Liver (tissue), 9 donors: ENCODE results near the gene FCRL5. TPM values are rescaled to one million over a fixed set of nuclear protein-coding genes. Genes with fewer than 3 reads are reported as not detected.

Experiments used
- DNase-seq: peaks from one replicate; pipeline ENCODE4 v3.0.0-alpha.2; 2017; ENCODE audit warnings: low spot score
- H3K27ac ChIP-seq, 2 donors: one replicate each; pipeline ENCODE4 v1.7.0; 2013; ENCODE audit warnings: inconsistent platforms in 2 of 2, low read length in 2 of 2, control low read depth in 1 of 2, low read depth in 1 of 2, mild to moderate bottlenecking in 1 of 2
- H3K27me3 ChIP-seq, 4 donors: one replicate each; pipeline versions ENCODE4 v1.6.1 to v1.7.0; 2013; ENCODE audit warnings: low read length in 3 of 4, inconsistent platforms in 1 of 4, mild to moderate bottlenecking in 1 of 4, moderate library complexity in 1 of 4; ENCODE audit not compliant: control insufficient read depth in 4 of 4, insufficient read depth in 4 of 4
- H3K36me3 ChIP-seq, 4 donors: one replicate each; pipeline versions ENCODE4 v1.6.1 to v1.7.0; 2013; ENCODE audit warnings: low read length in 3 of 4, mild to moderate bottlenecking in 3 of 4, low read depth in 1 of 4, moderate library complexity in 1 of 4; ENCODE audit not compliant: control insufficient read depth in 4 of 4, insufficient read depth in 3 of 4
- H3K4me1 ChIP-seq, 4 donors: one replicate each; pipeline versions ENCODE4 v1.6.1 to v1.7.0; 2013; ENCODE audit warnings: low read length in 3 of 4, mild to moderate bottlenecking in 3 of 4, moderate library complexity in 1 of 4; ENCODE audit not compliant: control insufficient read depth in 4 of 4, insufficient read depth in 4 of 4
- H3K4me3 ChIP-seq, 3 donors: one replicate each; pipeline versions ENCODE4 v1.6.1 to v1.7.0; 2013; ENCODE audit warnings: low read length in 3 of 3, control low read depth in 1 of 3, low read depth in 1 of 3, mild to moderate bottlenecking in 1 of 3
- H3K9ac ChIP-seq, 2 donors: one replicate each; pipeline ENCODE4 v1.7.0; 2013; ENCODE audit warnings: low read length in 2 of 2, mild to moderate bottlenecking in 2 of 2, moderate library complexity in 2 of 2, control low read depth in 1 of 2, low read depth in 1 of 2
- H3K9me3 ChIP-seq, 4 donors: one replicate each; pipeline versions ENCODE4 v1.6.1 to v1.7.0; 2013; ENCODE audit warnings: low read length in 3 of 4; ENCODE audit not compliant: control insufficient read depth in 4 of 4
- ATF3 ChIP-seq: IDR thresholded peaks from 2 replicates; pipeline ENCODE4 v1.6.1; 2016; ENCODE audit warnings: antibody characterized with exemption
- CTCF ChIP-seq: fragments of 150-350 bp; IDR thresholded peaks from 2 replicates; pipeline ENCODE4 v1.5.1; 2017; ENCODE audit warnings: improper control_type of control experiment, low read depth, low read length; ENCODE audit not compliant: missing input control
- EGR1 ChIP-seq, 2 donors: IDR thresholded peaks; 2 replicates each; pipeline ENCODE4 v1.6.1; 2016 to 2018; ENCODE audit warnings: antibody characterized with exemption in 2 of 2, low read depth in 2 of 2
- FOXA1 ChIP-seq: IDR thresholded peaks from 2 replicates; pipeline ENCODE4 v1.6.1; 2016; ENCODE audit warnings: antibody characterized with exemption
- FOXA2 ChIP-seq: IDR thresholded peaks from 2 replicates; pipeline ENCODE4 v1.6.1; 2016; ENCODE audit warnings: antibody characterized with exemption
- GABPA ChIP-seq, 2 donors: IDR thresholded peaks in 1 of 2; conservative IDR thresholded peaks in 1 of 2; 2 replicates each; pipeline ENCODE4 v1.6.1; 2016; ENCODE audit warnings: antibody characterized with exemption in 2 of 2, mild to moderate bottlenecking in 1 of 2, moderate library complexity in 1 of 2
- HNF4A ChIP-seq, 2 donors: conservative IDR thresholded peaks; 2 replicates each; pipeline ENCODE4 v1.6.1; 2016; ENCODE audit warnings: antibody characterized with exemption in 2 of 2, mild to moderate bottlenecking in 2 of 2
- HNF4G ChIP-seq: IDR thresholded peaks from 2 replicates; pipeline ENCODE4 v1.6.1; 2016; ENCODE audit warnings: antibody characterized with exemption
- JUND ChIP-seq, 2 donors: IDR thresholded peaks; 2 replicates each; pipeline ENCODE4 v1.6.1; 2016; ENCODE audit warnings: antibody characterized with exemption in 2 of 2
- MAX ChIP-seq: IDR thresholded peaks from 2 replicates; pipeline ENCODE4 v1.6.1; 2016; ENCODE audit warnings: antibody characterized with exemption
- NR2F2 ChIP-seq: IDR thresholded peaks from 2 replicates; pipeline ENCODE4 v1.6.1; 2016; ENCODE audit warnings: antibody characterized with exemption
- RAD21 ChIP-seq, 2 donors: IDR thresholded peaks; 2 replicates each; pipeline ENCODE4 v1.6.1; 2016; ENCODE audit warnings: antibody characterized with exemption in 2 of 2, mild to moderate bottlenecking in 2 of 2
- RXRA ChIP-seq, 2 donors: IDR thresholded peaks; 2 replicates each; pipeline ENCODE4 v1.6.1; 2017 to 2018; ENCODE audit warnings: antibody characterized with exemption in 2 of 2, mild to moderate bottlenecking in 1 of 2
- SP1 ChIP-seq: IDR thresholded peaks from 2 replicates; pipeline ENCODE4 v1.6.1; 2018; ENCODE audit warnings: antibody characterized with exemption, mild to moderate bottlenecking
- TAF1 ChIP-seq: conservative IDR thresholded peaks from 2 replicates; pipeline ENCODE4 v1.6.1; 2016; ENCODE audit warnings: antibody characterized with exemption, mild to moderate bottlenecking
- YY1 ChIP-seq: IDR thresholded peaks from 2 replicates; pipeline ENCODE4 v1.6.1; 2016; ENCODE audit warnings: antibody characterized with exemption, mild to moderate bottlenecking
- ZBTB33 ChIP-seq: IDR thresholded peaks from 2 replicates; pipeline ENCODE4 v1.6.1; 2016; ENCODE audit warnings: antibody characterized with exemption
- WGBS: extraction: QIAGEN DNeasy Blood & Tissue Kit; methylation state at CpG from one replicate; pipeline ENCODE4 v1.1.7; 2013; 5-methylcytosine and 5-hydroxymethylcytosine counted together
- polyA plus RNA-seq, 2 donors: library from polyadenylated mRNA; stranded (reverse) in 1 of 2; unstranded in 1 of 2; fragments of 200-250 nt in 1 of 2; fragments of >200 nt in 1 of 2; fragmentation: Nextera tagmentation in 1 of 2; extraction: Ambion mirVana in 1 of 2; gene quantifications; one replicate each; pipeline versions ENCODE4 v1.2.1 to v1.2.3, GENCODE V29; 2013 to 2015
- total RNA-seq, 2 donors: library from RNA; depleted of rRNA; stranded (reverse); fragments of >200 nt; gene quantifications; one replicate each; pipeline ENCODE4 v1.2.3, GENCODE V29; 2014
- TF ChIP-seq, protein P1 (sequence below): IDR thresholded peaks from 2 replicates; pipeline ENCODE4 v1.6.1; 2016; ENCODE audit warnings: antibody characterized with exemption, mild to moderate bottlenecking
- donor health status: healthy.
- donor health status: healthy.
- donor health status: healthy.
- donor health status: healthy.
- donor health status: healthy.

Gene FCRL5
- total and polyA plus RNA-seq, 4 donors, result 0.10 to 0.72 (median 0.52) TPM

- Histone ChIP-seq H3K27ac (no peak overlapping the region), H3K9ac (no peak overlapping the region)
- DNase-seq, result no peak
Measured at GRCh38 chr1:157469752-157470675, 82.3 kb downstream of the FCRL5 start.

DNA sequence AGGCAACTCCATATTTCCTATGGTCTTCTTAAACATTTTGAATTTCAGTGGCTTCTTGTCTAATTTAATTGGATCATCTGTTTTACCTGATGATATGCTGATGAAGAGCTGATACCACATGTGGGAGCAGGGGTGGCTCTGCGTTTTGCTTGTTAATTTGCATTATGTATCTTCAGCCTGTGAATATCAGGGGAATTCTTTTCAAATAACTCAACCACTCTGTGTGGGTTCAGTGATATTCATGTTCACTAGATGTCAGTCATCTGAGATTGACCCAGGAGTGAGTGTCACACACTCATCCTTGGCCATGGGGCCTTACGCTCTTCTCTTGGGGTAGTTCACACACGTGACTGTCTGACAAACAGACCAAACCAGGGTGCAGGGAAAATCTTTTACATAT, 83.0 kb downstream of the FCRL5 start:
- no peak for TF ChIP-seq FOXA1
- TF ChIP-seq JUND (IDR thresholded peaks at IDR 0.05), result no peak
- TF ChIP-seq HNF4G, result no peak
- no peak for TF ChIP-seq CTCF
- TF ChIP-seq SP1, result no peak
- TF ChIP-seq EGR1 (IDR thresholded peaks at IDR 0.05; ENCODE audit: low read depth in 2 of 2), result no peak
- no peak for TF ChIP-seq RAD21 (IDR thresholded peaks at IDR 0.05)
- no peak for TF ChIP-seq FOXA2
- TF ChIP-seq HNF4A (conservative IDR thresholded peaks at IDR 0.05), result no peak
- no peak for TF ChIP-seq NR2F2
- TF ChIP-seq, protein P1, sequence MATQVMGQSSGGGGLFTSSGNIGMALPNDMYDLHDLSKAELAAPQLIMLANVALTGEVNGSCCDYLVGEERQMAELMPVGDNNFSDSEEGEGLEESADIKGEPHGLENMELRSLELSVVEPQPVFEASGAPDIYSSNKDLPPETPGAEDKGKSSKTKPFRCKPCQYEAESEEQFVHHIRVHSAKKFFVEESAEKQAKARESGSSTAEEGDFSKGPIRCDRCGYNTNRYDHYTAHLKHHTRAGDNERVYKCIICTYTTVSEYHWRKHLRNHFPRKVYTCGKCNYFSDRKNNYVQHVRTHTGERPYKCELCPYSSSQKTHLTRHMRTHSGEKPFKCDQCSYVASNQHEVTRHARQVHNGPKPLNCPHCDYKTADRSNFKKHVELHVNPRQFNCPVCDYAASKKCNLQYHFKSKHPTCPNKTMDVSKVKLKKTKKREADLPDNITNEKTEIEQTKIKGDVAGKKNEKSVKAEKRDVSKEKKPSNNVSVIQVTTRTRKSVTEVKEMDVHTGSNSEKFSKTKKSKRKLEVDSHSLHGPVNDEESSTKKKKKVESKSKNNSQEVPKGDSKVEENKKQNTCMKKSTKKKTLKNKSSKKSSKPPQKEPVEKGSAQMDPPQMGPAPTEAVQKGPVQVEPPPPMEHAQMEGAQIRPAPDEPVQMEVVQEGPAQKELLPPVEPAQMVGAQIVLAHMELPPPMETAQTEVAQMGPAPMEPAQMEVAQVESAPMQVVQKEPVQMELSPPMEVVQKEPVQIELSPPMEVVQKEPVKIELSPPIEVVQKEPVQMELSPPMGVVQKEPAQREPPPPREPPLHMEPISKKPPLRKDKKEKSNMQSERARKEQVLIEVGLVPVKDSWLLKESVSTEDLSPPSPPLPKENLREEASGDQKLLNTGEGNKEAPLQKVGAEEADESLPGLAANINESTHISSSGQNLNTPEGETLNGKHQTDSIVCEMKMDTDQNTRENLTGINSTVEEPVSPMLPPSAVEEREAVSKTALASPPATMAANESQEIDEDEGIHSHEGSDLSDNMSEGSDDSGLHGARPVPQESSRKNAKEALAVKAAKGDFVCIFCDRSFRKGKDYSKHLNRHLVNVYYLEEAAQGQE, result no peak
- TF ChIP-seq RXRA (IDR thresholded peaks at IDR 0.05), result no peak
- no peak for TF ChIP-seq TAF1
- no peak for TF ChIP-seq YY1
- TF ChIP-seq GABPA (IDR thresholded peaks at IDR 0.05 in 1 of 2, conservative IDR thresholded peaks at IDR 0.05 in 1 of 2), result no peak
- no peak for TF ChIP-seq ATF3
- TF ChIP-seq ZBTB33, result no peak
- 92% methylated on average over 3 of the region's 3 CpGs for WGBS
- no peaks in the 10 kb centered on the region for H3K4me1 ChIP-seq

More at GRCh38 chr1:157469752-157470675, 82.3 kb downstream of the FCRL5 start:
- Histone ChIP-seq H3K27me3 (peaks cover 0 to 3% (median 0%) of the 10 kb centered on the region in 4 donors), H3K4me1 (no peaks in the 10 kb centered on the region), H3K4me3 (no peak overlapping the region), H3K9me3 (no peaks in the 10 kb centered on the region), H3K36me3 (no peaks in the 10 kb centered on the region)
- 85% methylated on average over 4 of the region's 4 CpGs for WGBS
- TF ChIP-seq HNF4G (no peak), ZBTB33 (no peak), RXRA (IDR thresholded peaks at IDR 0.05) (no peak), FOXA2 (no peak), MAX (no peak), SP1 (no peak), RAD21 (IDR thresholded peaks at IDR 0.05) (no peak)

More for the DNA sequence above, 83.0 kb downstream of the FCRL5 start:
- Histone ChIP-seq H3K27ac (no peak overlapping the region), H3K27me3 (peaks cover 0 to 3% (median 0%) of the 10 kb centered on the region in 4 donors), H3K36me3 (no peaks in the 10 kb centered on the region), H3K9me3 (no peaks in the 10 kb centered on the region), H3K9ac (no peak overlapping the region), H3K4me3 (no peak overlapping the region)
- DNase-seq, result no peak
